SU-DHL-6 (cell line): Measurements from ENCODE around the gene DUSP2.

ENCODE experiments used
- H2AFZ ChIP-seq: fragments of 200-600 bp; sonication (generic); 2 replicates; pipeline ENCODE4 v1.6.1; 2014; ENCODE audit warnings: low read depth, mild to moderate bottlenecking, moderate library complexity, mixed read lengths, antibody characterized with exemption, low read length; ENCODE audit not compliant: severe bottlenecking
- H3F3A ChIP-seq: fragments of 200-600 bp; shearing (Covaris generic); 2 replicates; pipeline ENCODE4 v1.6.0; 2016; ENCODE audit warnings: antibody characterized with exemption, mild to moderate bottlenecking; ENCODE audit not compliant: insufficient read depth
- H3K27ac ChIP-seq: fragments of 200-600 bp; sonication (generic); 2 replicates; pipeline ENCODE4 v1.5.1; 2016; ENCODE audit warnings: low read depth, mild to moderate bottlenecking, low read length, moderate library complexity, mixed read lengths
- H3K27me3 ChIP-seq: fragments of 200-600 bp; sonication (generic), shearing (Covaris generic); 2 replicates; pipeline ENCODE4 v1.6.0; 2014; ENCODE audit warnings: mild to moderate bottlenecking, low read length
- H3K36me3 ChIP-seq: fragments of 200-600 bp; sonication (generic); 2 replicates; pipeline ENCODE4 v1.6.1; 2014; ENCODE audit warnings: mild to moderate bottlenecking, low read length, mixed read lengths
- H3K4me2 ChIP-seq: fragments of 300-600, 200-600 bp; shearing (Covaris generic), sonication (generic); 2 replicates; pipeline ENCODE4 v1.6.0; 2014; ENCODE audit warnings: low read length, low read depth, mild to moderate bottlenecking; ENCODE audit not compliant: poor library complexity, severe bottlenecking
- H3K4me3 ChIP-seq: fragments of 200-600 bp; sonication (generic); 2 replicates; pipeline ENCODE4 v1.5.1; 2014; ENCODE audit warnings: antibody characterized with exemption, low read length, mild to moderate bottlenecking, mixed read lengths; ENCODE audit not compliant: insufficient read depth, poor library complexity, severe bottlenecking
- H3K79me2 ChIP-seq: fragments of 200-600 bp; sonication (generic); 2 replicates; pipeline ENCODE4 v1.6.1; 2014; ENCODE audit warnings: mild to moderate bottlenecking, low read length, moderate library complexity; ENCODE audit not compliant: insufficient read depth
- H3K9ac ChIP-seq: fragments of 200-600 bp; sonication (generic); 2 replicates; pipeline ENCODE4 v1.7.0; 2014; ENCODE audit warnings: mild to moderate bottlenecking, low read length
- H3K9me2 ChIP-seq: fragments of 200-600 bp; sonication (generic); replicated peaks from 2 replicates; pipeline ENCODE4 v1.6.1; 2014; ENCODE audit warnings: low read length; ENCODE audit not compliant: insufficient read depth
- H3K9me3 ChIP-seq: fragments of 200-600 bp; sonication (generic); 2 replicates; pipeline ENCODE4 v1.6.1; 2014; ENCODE audit warnings: low read length, mixed read lengths; ENCODE audit not compliant: insufficient read depth
- H4K20me1 ChIP-seq: fragments of 200-600 bp; sonication (generic); 2 replicates; pipeline ENCODE4 v1.6.1; 2014; ENCODE audit warnings: low read depth, mild to moderate bottlenecking, antibody characterized with exemption, low read length, moderate library complexity, mixed read lengths
- EZH2phosphoT487 ChIP-seq: fragments of 200-600 bp; sonication (generic), shearing (Covaris generic); conservative IDR thresholded peaks from 2 replicates; pipeline ENCODE4 v1.6.1; 2018; ENCODE audit warnings: mild to moderate bottlenecking, antibody characterized with exemption, low read length, moderate library complexity, mixed read lengths
- TF ChIP-seq, protein P1 (sequence below): fragments of 200-600 bp; sonication (generic); IDR thresholded peaks from one replicate; pipeline ENCODE4 v1.5.1; 2017; ENCODE audit warnings: antibody characterized with exemption, mild to moderate bottlenecking, low read length, moderate library complexity; ENCODE audit not compliant: insufficient read depth, poor library complexity, severe bottlenecking

DUSP2 gene

DNA sequence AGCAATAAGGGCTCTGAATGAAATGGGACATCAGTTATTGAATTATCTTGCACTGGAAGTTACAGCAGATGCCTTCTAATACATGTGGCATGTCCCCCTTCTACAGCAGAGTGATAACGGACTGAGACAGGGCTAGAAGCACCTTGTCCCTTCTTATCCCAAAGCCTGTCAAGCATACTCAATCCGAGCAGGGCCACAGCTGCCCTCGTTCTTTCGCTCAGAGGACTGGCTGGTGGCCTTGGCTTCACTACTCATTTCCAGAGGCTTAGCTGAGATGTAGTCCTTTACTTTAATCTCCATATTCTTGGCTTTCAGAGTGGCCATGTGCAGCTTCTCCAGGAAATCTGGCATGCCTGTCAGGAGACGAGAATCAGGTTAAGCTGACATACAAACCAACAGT, 41.3 kb upstream of the DUSP2 start:
- Histone ChIP-seq H3K79me2 (peaks cover 3% of the 10 kb centered on the region; the same call in 1 of the 2 replicates), H3K36me3 (peaks cover 29% of the 10 kb centered on the region)

DNA sequence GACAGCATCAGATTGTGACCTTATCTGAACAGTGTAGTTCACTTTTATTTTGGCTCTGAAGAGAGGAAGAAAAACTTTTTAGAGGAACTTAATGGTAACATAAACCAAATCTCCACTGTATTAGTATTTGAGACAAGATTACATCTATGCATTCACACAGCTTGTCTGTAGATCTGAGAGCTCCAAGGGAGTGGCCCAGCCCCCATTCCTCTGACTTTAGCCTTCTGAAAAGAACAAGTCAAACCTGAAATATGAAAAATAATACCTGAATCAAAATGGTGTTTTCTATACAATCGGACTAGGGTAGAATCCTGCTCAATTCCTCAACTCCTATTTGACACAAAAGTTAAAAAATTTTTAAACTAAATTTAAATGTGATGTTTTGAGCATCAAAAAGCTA, 40.3 kb upstream of the DUSP2 start:
- Histone ChIP-seq H4K20me1 (no peaks in the 10 kb centered on the region), H3K27me3 (no peaks in the 10 kb centered on the region), H3K27ac (no peak overlapping the region), H3K79me2 (peaks cover 3% of the 10 kb centered on the region; the same call in 1 of the 2 replicates), H3K36me3 (peaks cover 19% of the 10 kb centered on the region), H3K9me2 (no peaks in the 10 kb centered on the region), H3K9me3 (no peaks in the 10 kb centered on the region), H3K9ac (no peak overlapping the region), H3F3A (peaks cover 11% of the 10 kb centered on the region; the same call in 1 of the 2 replicates), H2AFZ (no peak overlapping the region), H3K4me2 (no peak overlapping the region), H3K4me3 (no peak overlapping the region)
- TF ChIP-seq, protein P1, sequence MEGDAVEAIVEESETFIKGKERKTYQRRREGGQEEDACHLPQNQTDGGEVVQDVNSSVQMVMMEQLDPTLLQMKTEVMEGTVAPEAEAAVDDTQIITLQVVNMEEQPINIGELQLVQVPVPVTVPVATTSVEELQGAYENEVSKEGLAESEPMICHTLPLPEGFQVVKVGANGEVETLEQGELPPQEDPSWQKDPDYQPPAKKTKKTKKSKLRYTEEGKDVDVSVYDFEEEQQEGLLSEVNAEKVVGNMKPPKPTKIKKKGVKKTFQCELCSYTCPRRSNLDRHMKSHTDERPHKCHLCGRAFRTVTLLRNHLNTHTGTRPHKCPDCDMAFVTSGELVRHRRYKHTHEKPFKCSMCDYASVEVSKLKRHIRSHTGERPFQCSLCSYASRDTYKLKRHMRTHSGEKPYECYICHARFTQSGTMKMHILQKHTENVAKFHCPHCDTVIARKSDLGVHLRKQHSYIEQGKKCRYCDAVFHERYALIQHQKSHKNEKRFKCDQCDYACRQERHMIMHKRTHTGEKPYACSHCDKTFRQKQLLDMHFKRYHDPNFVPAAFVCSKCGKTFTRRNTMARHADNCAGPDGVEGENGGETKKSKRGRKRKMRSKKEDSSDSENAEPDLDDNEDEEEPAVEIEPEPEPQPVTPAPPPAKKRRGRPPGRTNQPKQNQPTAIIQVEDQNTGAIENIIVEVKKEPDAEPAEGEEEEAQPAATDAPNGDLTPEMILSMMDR, result no peak
- no peak for TF ChIP-seq EZH2phosphoT487

More for the DNA sequence above, 41.3 kb upstream of the DUSP2 start:
- peaks cover 11% of the 10 kb centered on the region; the same call in 1 of the 2 replicates for H3F3A ChIP-seq
- H3K9me2 ChIP-seq, result no peaks in the 10 kb centered on the region
- no peak overlapping the region for H3K4me2 ChIP-seq
- H3K4me3 ChIP-seq, result no peak overlapping the region
- no peak for TF ChIP-seq EZH2phosphoT487
- TF ChIP-seq, protein P1, result no peak
- H3K9ac ChIP-seq, result no peak overlapping the region
- H4K20me1 ChIP-seq, result no peaks in the 10 kb centered on the region
- no peaks in the 10 kb centered on the region for H3K27me3 ChIP-seq
- no peak overlapping the region for H2AFZ ChIP-seq
- H3K27ac ChIP-seq, result no peak overlapping the region
- no peaks in the 10 kb centered on the region for H3K9me3 ChIP-seq

DNA sequence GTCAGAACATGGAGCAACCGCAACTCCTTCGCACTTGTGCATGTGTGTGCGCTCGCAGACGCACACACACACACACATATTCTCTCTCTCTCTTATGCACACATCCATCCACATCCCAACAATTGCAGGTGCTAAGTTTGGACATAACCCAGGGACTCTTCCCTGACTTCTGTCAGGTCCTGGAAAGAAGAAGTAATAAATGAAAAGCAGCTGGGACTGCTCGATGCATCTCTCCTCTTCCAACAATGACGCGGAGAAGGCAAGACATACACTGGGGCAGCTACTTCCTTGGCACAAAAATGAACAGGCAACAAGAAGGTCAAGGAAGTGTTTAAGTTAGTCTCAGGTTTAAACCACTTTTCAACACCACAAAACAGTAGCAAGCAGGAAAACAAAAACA, 39.7 kb upstream of the DUSP2 start:
- H3K9me2 ChIP-seq, result no peaks in the 10 kb centered on the region
- no peak overlapping the region for H3K27ac ChIP-seq
- no peaks in the 10 kb centered on the region for H4K20me1 ChIP-seq
- no peaks in the 10 kb centered on the region for H3K27me3 ChIP-seq
- H3K9me3 ChIP-seq, result no peaks in the 10 kb centered on the region
- H3K9ac ChIP-seq, result no peak overlapping the region
- peaks cover 3% of the 10 kb centered on the region; the same call in 1 of the 2 replicates for H3K79me2 ChIP-seq
- no peak overlapping the region for H2AFZ ChIP-seq
- TF ChIP-seq, protein P1, result no peak
- no peak for TF ChIP-seq EZH2phosphoT487
- peaks cover 19% of the 10 kb centered on the region for H3K36me3 ChIP-seq
- peaks cover 11% of the 10 kb centered on the region; the same call in 1 of the 2 replicates for H3F3A ChIP-seq
- H3K4me3 ChIP-seq, result no peak overlapping the region
- H3K4me2 ChIP-seq, result no peak overlapping the region
